PFSK-1 (cell line): ENCODE results near the gene PRMT1.

Experiments used
- FOXP2 ChIP-seq: optimal IDR thresholded peaks from 2 replicates; pipeline ENCODE3; 2011; ENCODE audit warnings: borderline replicate concordance, control low read depth, inconsistent platforms; ENCODE audit not compliant: insufficient read depth; ENCODE audit errors: extremely low read length, extremely low read depth
- POLR2AphosphoS5 ChIP-seq: IDR thresholded peaks from 2 replicates; pipeline ENCODE4 v1.6.1; 2012; ENCODE audit warnings: low read depth, mild to moderate bottlenecking, control low read depth, low read length, moderate library complexity
- SIN3A ChIP-seq: IDR thresholded peaks from 2 replicates; pipeline ENCODE4 v1.6.1; 2012; ENCODE audit warnings: mild to moderate bottlenecking, low read length, moderate library complexity, borderline replicate concordance; ENCODE audit not compliant: insufficient read depth
- TAF1 ChIP-seq: IDR thresholded peaks from 2 replicates; pipeline ENCODE4 v1.6.1; 2012; ENCODE audit warnings: low read length, control low read depth, borderline replicate concordance; ENCODE audit not compliant: insufficient read depth
- TF ChIP-seq, protein P1 (sequence below), 2 experiments: IDR thresholded peaks; 2 replicates each; pipeline versions ENCODE4 v1.6.1 to v1.8.0; 2011 to 2012; ENCODE audit warnings: low read depth in 2 of 2, low read length in 2 of 2, control low read depth in 1 of 2, inconsistent platforms in 1 of 2, mild to moderate bottlenecking in 1 of 2, moderate library complexity in 1 of 2; ENCODE audit not compliant: insufficient read depth in 1 of 2

The PRMT1 gene

DNA sequence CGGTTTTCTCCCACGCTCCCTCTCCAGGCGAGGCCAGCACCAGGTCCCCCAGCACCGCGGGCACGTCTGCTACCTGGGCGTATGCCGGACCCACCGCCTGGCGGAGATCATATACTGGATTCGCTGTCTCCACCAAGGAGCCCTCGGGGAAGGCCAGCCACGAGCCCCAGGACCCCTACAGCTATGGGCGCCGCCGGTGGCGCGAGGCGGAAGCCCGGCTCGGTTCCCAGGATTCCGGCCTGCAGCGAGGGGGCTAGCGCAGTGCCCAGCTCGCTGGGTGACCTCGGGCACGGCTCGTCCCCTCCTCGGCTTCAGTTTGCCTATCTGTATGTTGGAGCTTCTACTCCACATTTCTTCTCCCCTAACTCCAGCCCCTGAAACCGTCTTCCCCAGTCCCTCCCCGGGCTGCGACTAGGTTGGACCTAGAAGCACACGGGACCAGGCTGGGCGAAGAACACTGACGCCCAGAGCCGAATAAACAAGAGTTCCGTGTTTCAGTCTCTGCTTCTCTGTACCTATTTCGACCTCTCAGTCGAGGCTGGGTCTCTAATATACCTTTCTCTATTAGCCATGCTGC lies 13.1 kb downstream of the PRMT1 start:
- TF ChIP-seq, protein P1, sequence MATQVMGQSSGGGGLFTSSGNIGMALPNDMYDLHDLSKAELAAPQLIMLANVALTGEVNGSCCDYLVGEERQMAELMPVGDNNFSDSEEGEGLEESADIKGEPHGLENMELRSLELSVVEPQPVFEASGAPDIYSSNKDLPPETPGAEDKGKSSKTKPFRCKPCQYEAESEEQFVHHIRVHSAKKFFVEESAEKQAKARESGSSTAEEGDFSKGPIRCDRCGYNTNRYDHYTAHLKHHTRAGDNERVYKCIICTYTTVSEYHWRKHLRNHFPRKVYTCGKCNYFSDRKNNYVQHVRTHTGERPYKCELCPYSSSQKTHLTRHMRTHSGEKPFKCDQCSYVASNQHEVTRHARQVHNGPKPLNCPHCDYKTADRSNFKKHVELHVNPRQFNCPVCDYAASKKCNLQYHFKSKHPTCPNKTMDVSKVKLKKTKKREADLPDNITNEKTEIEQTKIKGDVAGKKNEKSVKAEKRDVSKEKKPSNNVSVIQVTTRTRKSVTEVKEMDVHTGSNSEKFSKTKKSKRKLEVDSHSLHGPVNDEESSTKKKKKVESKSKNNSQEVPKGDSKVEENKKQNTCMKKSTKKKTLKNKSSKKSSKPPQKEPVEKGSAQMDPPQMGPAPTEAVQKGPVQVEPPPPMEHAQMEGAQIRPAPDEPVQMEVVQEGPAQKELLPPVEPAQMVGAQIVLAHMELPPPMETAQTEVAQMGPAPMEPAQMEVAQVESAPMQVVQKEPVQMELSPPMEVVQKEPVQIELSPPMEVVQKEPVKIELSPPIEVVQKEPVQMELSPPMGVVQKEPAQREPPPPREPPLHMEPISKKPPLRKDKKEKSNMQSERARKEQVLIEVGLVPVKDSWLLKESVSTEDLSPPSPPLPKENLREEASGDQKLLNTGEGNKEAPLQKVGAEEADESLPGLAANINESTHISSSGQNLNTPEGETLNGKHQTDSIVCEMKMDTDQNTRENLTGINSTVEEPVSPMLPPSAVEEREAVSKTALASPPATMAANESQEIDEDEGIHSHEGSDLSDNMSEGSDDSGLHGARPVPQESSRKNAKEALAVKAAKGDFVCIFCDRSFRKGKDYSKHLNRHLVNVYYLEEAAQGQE (IDR thresholded peaks at IDR 0.05; ENCODE audit: insufficient read depth in 1 of 2, low read depth in 2 of 2, low read length in 2 of 2), result no peak
- TF ChIP-seq TAF1 (no peak), SIN3A (no peak), POLR2AphosphoS5 (no peak), FOXP2 (no peak)

DNA sequence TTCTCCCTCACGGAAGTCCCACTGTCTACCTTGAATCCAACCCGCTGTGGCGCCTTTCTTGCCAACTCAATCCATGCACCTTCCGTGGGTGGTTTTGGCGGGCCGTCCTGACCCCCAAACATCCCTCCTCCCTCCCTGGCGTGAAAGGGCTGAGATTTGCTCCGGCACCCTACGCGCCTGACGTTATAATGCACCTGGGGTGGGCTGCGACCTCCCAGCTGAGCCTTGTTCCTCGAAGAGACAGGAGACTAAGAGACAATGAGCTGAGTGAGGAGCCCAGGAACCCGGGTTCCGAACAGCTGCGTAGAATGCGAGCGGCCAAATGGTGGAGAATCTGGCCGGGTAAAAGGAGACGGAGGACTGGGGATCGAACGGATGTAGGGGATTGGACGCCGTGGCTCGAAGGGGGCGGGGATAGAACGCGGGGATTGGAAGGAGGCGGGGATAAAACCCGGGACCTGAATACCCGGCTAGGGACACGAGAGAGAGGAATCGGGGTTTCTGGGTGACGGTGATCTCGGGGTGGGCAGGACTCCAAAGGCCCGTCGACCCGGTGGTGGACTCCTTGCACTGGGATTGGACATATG lies 13.7 kb downstream of the PRMT1 start, which contains the start of gene CPT1C:
CPT1C (plus strand) TSS at position 461 of the 587 bp plus-strand sequence. CDS start 1,137 bp downstream, outside the sequence.
- TF ChIP-seq TAF1 (no peak), POLR2AphosphoS5 (no peak), SIN3A (no peak), FOXP2 (no peak)
- TF ChIP-seq, protein P1 (IDR thresholded peaks at IDR 0.05; ENCODE audit: insufficient read depth in 1 of 2, low read depth in 2 of 2, low read length in 2 of 2), result no peak

DNA sequence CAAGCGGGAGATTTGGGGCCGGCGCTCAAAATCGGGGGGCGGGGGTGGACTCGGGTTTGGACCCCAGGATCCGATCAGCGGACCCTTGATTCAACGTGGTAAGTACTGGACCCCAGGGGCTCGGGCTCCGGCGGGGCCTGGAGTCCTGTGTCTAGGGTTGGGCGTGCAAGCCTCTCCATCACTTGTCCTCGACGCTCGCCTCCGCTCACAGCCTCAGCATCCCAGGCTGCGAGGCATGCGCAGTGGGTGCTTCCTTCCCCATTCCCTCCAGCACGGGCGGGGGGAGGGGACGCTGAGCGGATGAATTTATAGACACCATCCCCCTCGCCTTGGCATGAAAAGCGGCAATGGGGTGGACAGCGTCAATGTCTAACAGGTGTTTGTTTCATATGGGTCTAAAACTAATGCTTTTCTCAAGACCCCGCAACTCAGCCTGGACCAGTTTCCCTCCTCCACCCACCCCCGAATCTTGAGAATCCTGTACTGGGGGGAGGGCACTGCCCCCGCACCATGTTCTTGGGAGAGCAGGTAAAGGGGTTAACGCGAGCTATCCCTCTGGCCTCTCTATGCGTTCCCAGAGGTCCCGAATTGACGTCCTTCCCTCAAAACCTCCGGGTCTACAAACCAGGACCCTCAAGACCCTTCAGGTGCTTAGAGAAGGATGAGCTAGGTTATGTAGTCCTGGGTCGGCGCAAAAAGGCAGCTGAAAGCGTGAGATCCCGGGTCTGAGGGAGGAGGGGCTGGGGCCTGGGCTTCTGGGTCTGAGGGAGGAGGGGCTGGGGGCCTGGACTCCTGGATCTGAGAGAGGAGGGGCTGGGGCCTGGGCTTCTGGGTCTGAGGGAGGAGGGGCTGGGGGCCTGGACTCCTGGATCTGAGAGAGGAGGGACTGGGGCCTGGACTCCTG lies 14.4 kb downstream of the PRMT1 start:
- TF ChIP-seq FOXP2, result no peak
- TF ChIP-seq, protein P1 (IDR thresholded peaks at IDR 0.05; ENCODE audit: insufficient read depth in 1 of 2, low read depth in 2 of 2, low read length in 2 of 2), result no peak
- TF ChIP-seq TAF1, result no peak
- TF ChIP-seq POLR2AphosphoS5, result no peak
- no peak for TF ChIP-seq SIN3A

DNA sequence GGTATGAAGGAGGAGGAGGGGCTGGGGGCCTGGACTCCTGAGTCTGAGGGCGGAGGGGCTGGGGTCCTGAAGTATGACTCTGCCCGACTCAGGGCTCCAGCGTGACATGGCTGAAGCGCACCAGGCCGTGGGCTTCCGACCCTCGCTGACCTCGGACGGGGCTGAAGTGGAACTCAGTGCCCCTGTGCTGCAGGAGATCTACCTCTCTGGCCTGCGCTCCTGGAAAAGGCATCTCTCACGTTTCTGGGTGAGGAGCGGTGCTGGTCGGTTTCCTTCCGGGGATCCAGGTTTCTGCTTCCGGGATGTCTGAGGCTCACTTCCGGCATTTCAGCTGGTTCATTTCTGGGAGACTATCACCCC lies 15.1 kb downstream of the PRMT1 start:
- no peak for TF ChIP-seq POLR2AphosphoS5
- TF ChIP-seq SIN3A, result no peak
- TF ChIP-seq TAF1, result no peak
- no peak for TF ChIP-seq FOXP2
- TF ChIP-seq, protein P1 (IDR thresholded peaks at IDR 0.05; ENCODE audit: insufficient read depth in 1 of 2, low read depth in 2 of 2, low read length in 2 of 2), result no peak
